Measurements from ENCODE around the gene IGSF9B. TPM values are rescaled to one million over a fixed set of nuclear protein-coding genes. Genes with fewer than 3 reads are reported as not detected.

IGSF9B gene
- total RNA-seq, 2 experiments from 2014 or later: 0.95 to 2.8 TPM

DNA sequence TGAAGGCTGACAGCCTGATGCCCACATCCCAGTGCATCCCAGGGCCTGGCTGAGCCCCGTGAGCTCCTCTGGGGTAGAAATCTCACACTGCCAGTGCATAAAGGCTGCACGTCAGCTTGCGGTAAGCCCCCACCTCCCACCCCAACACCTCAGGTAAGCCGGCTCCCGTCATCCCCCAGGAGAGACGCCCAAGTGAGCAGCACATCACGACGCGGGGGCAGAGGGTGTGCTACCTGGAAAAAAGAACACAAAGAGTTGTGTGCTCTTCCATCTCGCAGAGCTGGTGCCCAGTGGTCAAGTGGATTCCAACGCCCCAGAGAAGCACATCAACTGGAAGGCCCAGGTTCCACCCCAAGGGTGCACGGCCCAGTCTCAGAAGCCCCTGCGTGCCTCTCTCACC, 50.0 kb downstream of the IGSF9B start:
- H3K36me3 ChIP-seq (ENCODE audit: insufficient read depth, low read length): no peaks in the 10 kb centered on the region
- H3K9me2 ChIP-seq (ENCODE audit: insufficient read depth, low read length): no peaks in the 10 kb centered on the region
- no peaks in the 10 kb centered on the region for H3K9me3 ChIP-seq (ENCODE audit: low read length)
- no peaks in the 10 kb centered on the region for H4K20me1 ChIP-seq (ENCODE audit: insufficient read depth, low read length)
- ChIA-PET POLR2A (no interaction called here), CTCF (ENCODE audit: unreplicated experiment) (no interaction called here)
- BruUV-seq (replicated peaks): no TSS peak
- no peak overlapping the region for H3K4me3 ChIP-seq (ENCODE audit: low read depth, low read length, poor library complexity, severe bottlenecking)
- intact Hi-C loops (cut with micrococcal nuclease; ENCODE audit: unreplicated experiment): no loop called here
- no peaks in the 10 kb centered on the region for H3K4me1 ChIP-seq (ENCODE audit: insufficient read depth, low read length, poor library complexity, severe bottlenecking)
- TF ChIP-seq CTCF (conservative IDR thresholded peaks at IDR 0.05; ENCODE audit: low read length) (no peak), EZH2phosphoT487 (IDR thresholded peaks at IDR 0.05; ENCODE audit: borderline replicate concordance, low read depth, low read length) (no peak)
- no peak overlapping the region for H2AFZ ChIP-seq (ENCODE audit: low read length)
- no peaks in the 10 kb centered on the region for H3K79me2 ChIP-seq (ENCODE audit: insufficient read depth, low read depth, low read length)
- no peak overlapping the region for H3K27ac ChIP-seq (ENCODE audit: low read depth, low read length, poor library complexity, severe bottlenecking)
- no peak for DNase-seq (ENCODE audit: low spot score)
- no peak overlapping the region for H3K4me2 ChIP-seq (ENCODE audit: low read length)

GRCh38 chr11:133906241-133906640, 50.5 kb downstream of the IGSF9B start:
- BruUV-seq (replicated peaks): no TSS peak
- no peaks in the 10 kb centered on the region for H3K79me2 ChIP-seq (ENCODE audit: insufficient read depth, low read depth, low read length)
- DNase-seq (ENCODE audit: low spot score): no peak
- intact Hi-C loops (cut with micrococcal nuclease; ENCODE audit: unreplicated experiment): no loop called here
- no peak overlapping the region for H2AFZ ChIP-seq (ENCODE audit: low read length)
- H3K4me3 ChIP-seq (ENCODE audit: low read depth, low read length, poor library complexity, severe bottlenecking): no peak overlapping the region
- POLR2A ChIA-PET: no interaction called here
- H3K4me1 ChIP-seq (ENCODE audit: insufficient read depth, low read length, poor library complexity, severe bottlenecking): no peaks in the 10 kb centered on the region
- TF ChIP-seq CTCF (conservative IDR thresholded peaks at IDR 0.05; ENCODE audit: low read length): no peak
- TF ChIP-seq EZH2phosphoT487 (IDR thresholded peaks at IDR 0.05; ENCODE audit: borderline replicate concordance, low read depth, low read length): no peak
- CTCF ChIA-PET (ENCODE audit: unreplicated experiment): no interaction called here
- no peak overlapping the region for H3K27ac ChIP-seq (ENCODE audit: low read depth, low read length, poor library complexity, severe bottlenecking)
- H3K4me2 ChIP-seq (ENCODE audit: low read length): no peak overlapping the region
- H3K9me3 ChIP-seq (ENCODE audit: low read length): no peaks in the 10 kb centered on the region
- no peaks in the 10 kb centered on the region for H4K20me1 ChIP-seq (ENCODE audit: insufficient read depth, low read length)
- no peaks in the 10 kb centered on the region for H3K9me2 ChIP-seq (ENCODE audit: insufficient read depth, low read length)
- no peaks in the 10 kb centered on the region for H3K36me3 ChIP-seq (ENCODE audit: insufficient read depth, low read length)

DNA sequence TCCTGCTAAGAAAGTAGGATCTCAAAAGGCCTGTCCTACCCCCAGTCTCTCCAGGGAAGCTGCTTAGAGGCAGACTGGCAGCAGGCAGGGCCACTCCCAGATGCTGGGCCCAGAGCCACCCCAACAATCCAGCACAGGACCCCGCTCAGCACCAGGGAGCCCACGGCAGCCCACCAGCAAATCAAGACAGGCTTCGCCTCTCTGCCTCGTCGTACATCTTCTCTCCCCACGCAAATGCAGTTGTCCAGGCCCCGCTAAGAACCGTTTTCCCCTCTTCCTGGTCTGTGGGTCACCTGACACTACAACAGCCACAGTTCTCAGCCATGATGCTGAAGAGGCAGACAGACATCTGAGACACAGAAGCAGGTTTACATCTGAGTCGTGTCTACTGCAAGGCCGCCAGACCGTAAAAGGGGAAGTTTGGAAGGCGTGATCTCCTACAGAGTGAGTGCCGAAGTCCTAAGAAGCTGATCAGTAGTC, 51.1 kb downstream of the IGSF9B start:
- DNase-seq (ENCODE audit: low spot score): no peak
- POLR2A ChIA-PET: no interaction called here

More for the DNA sequence above, 51.1 kb downstream of the IGSF9B start:
- Histone ChIP-seq H4K20me1 (ENCODE audit: insufficient read depth, low read length) (no peaks in the 10 kb centered on the region), H3K4me1 (ENCODE audit: insufficient read depth, low read length, poor library complexity, severe bottlenecking) (no peaks in the 10 kb centered on the region), H3K27ac (ENCODE audit: low read depth, low read length, poor library complexity, severe bottlenecking) (no peak overlapping the region), H3K4me3 (ENCODE audit: low read depth, low read length, poor library complexity, severe bottlenecking) (no peak overlapping the region), H3K9me2 (ENCODE audit: insufficient read depth, low read length) (no peaks in the 10 kb centered on the region), H3K4me2 (ENCODE audit: low read length) (no peak overlapping the region), H2AFZ (ENCODE audit: low read length) (no peak overlapping the region), H3K79me2 (ENCODE audit: insufficient read depth, low read depth, low read length) (no peaks in the 10 kb centered on the region), H3K36me3 (ENCODE audit: insufficient read depth, low read length) (no peaks in the 10 kb centered on the region), H3K9me3 (ENCODE audit: low read length) (no peaks in the 10 kb centered on the region)
- CTCF ChIA-PET (ENCODE audit: unreplicated experiment): no interaction called here
- TF ChIP-seq EZH2phosphoT487 (IDR thresholded peaks at IDR 0.05; ENCODE audit: borderline replicate concordance, low read depth, low read length) (no peak), CTCF (conservative IDR thresholded peaks at IDR 0.05; ENCODE audit: low read length) (no peak)
- BruUV-seq (replicated peaks): no TSS peak
- intact Hi-C loops (cut with micrococcal nuclease; ENCODE audit: unreplicated experiment): no loop called here
